HepG2 (cell line): ENCODE data around the gene RGMA. TPM values are rescaled to one million over a fixed set of nuclear protein-coding genes. Genes with fewer than 3 reads are reported as not detected.

Experiments
- ATAC-seq: fragments of 200-7000 bp; cut with Tn5 transposase; 3 replicates; pipeline ENCODE4 v1.9.1; 2020; ENCODE audit warnings: mild to moderate bottlenecking, moderate library complexity
- BruUV-seq: library from RNA; stranded (reverse); fragments of 400-500 nt; replicated peaks from 2 replicates; lab custom pipeline; 2021; lab: Mats Ljungman, UMichigan
- CTCF ChIA-PET: fragments of 300-600 bp; formaldehyde crosslinking; extraction: SDS; loops from one replicate; lab custom pipeline; 2021; ENCODE audit warnings: low total read pairs, inconsistent platforms, low intra/inter-chr PET ratio; lab: Yijun Ruan, JAX
- POLR2A ChIA-PET: fragments of 350-600 bp; sonication (Branson Sonifier 250); formaldehyde crosslinking; loops from one replicate; lab custom pipeline; 2020; ENCODE audit warnings: antibody characterized with exemption, inconsistent platforms; lab: Yijun Ruan, JAX
- DNase-seq: peaks from one replicate; pipeline ENCODE4 v3.0.0-alpha.2; 2015; ENCODE audit warnings: low spot score
- FAIRE-seq: peaks from 3 replicates; lab custom pipeline; 2011; peaks lifted over from hg19 to GRCh38; lab: Jason Lieb, UNC
- H2AFZ ChIP-seq: one replicate; pipeline ENCODE4 v1.6.1; 2011; ENCODE audit warnings: low read length, inconsistent platforms
- H3K27ac ChIP-seq: fragments of 300-600 bp; 3 replicates; pipeline ENCODE4 v1.8.0; 2011; ENCODE audit warnings: mixed run types, mild to moderate bottlenecking, mixed read lengths, low read length, inconsistent platforms; ENCODE audit not compliant: insufficient read depth; ENCODE audit errors: extremely low read length
- H3K27me3 ChIP-seq, 2 experiments: fragments of 200-600 bp in 1 of 2; 2 replicates in 1 of 2; 3 replicates in 1 of 2; pipeline versions ENCODE4 v1.6.0 to v1.8.0; 2011; ENCODE audit warnings: low read length in 2 of 2, mild to moderate bottlenecking in 2 of 2, moderate library complexity in 2 of 2, inconsistent platforms in 1 of 2; ENCODE audit not compliant: insufficient read depth in 2 of 2, control insufficient read depth in 1 of 2
- H3K36me3 ChIP-seq, 2 experiments: fragments of 200-600 bp in 1 of 2; replicated peaks in 1 of 2; 2 replicates in 1 of 2; 3 replicates in 1 of 2; pipeline versions ENCODE4 v1.5.1 to v1.8.0; 2011; ENCODE audit warnings: low read length in 2 of 2, inconsistent platforms in 1 of 2; ENCODE audit not compliant: insufficient read depth in 2 of 2, control insufficient read depth in 1 of 2
- H3K4me1 ChIP-seq: 2 replicates; pipeline ENCODE4 v1.5.1; 2012; ENCODE audit warnings: low read length, inconsistent platforms; ENCODE audit not compliant: insufficient read depth
- H3K4me2 ChIP-seq: 2 replicates; pipeline ENCODE4 v1.6.0; 2011; ENCODE audit warnings: low read depth, low read length, inconsistent platforms
- H3K4me3 ChIP-seq, 3 experiments: fragments of 200-600 bp in 1 of 3; sonication (generic), shearing (Covaris generic) in 1 of 3; replicated peaks in 1 of 3; 2 replicates each; pipeline ENCODE4 v1.5.1; 2011 to 2016; ENCODE audit warnings: low read length in 3 of 3, inconsistent platforms in 2 of 3, low read depth in 2 of 3, mild to moderate bottlenecking in 2 of 3, control low read depth in 1 of 3, mixed read lengths in 1 of 3; ENCODE audit not compliant: insufficient read depth in 1 of 3
- H3K79me2 ChIP-seq: one replicate; pipeline ENCODE4 v1.6.1; 2011; ENCODE audit warnings: low read length, inconsistent platforms; ENCODE audit not compliant: insufficient read depth
- H3K9ac ChIP-seq: 2 replicates; pipeline ENCODE4 v1.6.0; 2011; ENCODE audit warnings: mild to moderate bottlenecking, low read depth, low read length, inconsistent platforms; ENCODE audit not compliant: insufficient read depth
- H3K9me3 ChIP-seq: 2 replicates; pipeline ENCODE4 v1.5.1; 2012; ENCODE audit warnings: mild to moderate bottlenecking, low read length
- H4K20me1 ChIP-seq: 2 replicates; pipeline ENCODE4 v1.6.0; 2011; ENCODE audit warnings: inconsistent platforms, mild to moderate bottlenecking, low read length, moderate library complexity; ENCODE audit not compliant: insufficient read depth
- ARID2 ChIP-seq: sonication (generic); formaldehyde crosslinking; IDR thresholded peaks from 2 replicates; pipeline ENCODE4 v1.8.1; 2022; ENCODE audit warnings: mild to moderate bottlenecking, missing genetic modification reagents, borderline replicate concordance
- BHLHE40 ChIP-seq: IDR thresholded peaks from 2 replicates; pipeline ENCODE4 v1.6.1; 2011; ENCODE audit warnings: low read length, improper control_type of control experiment
- CHCHD3 ChIP-seq: sonication (generic); formaldehyde crosslinking; IDR thresholded peaks from 2 replicates; pipeline ENCODE4 v1.8.0; 2022; ENCODE audit warnings: mild to moderate bottlenecking, missing genetic modification reagents, moderate library complexity
- FOSL2 ChIP-seq: sonication (generic); formaldehyde crosslinking; IDR thresholded peaks from 2 replicates; pipeline ENCODE4 v1.4.0; 2020; ENCODE audit warnings: missing genetic modification reagents
- HINFP ChIP-seq: sonication (generic); formaldehyde crosslinking; IDR thresholded peaks from 2 replicates; pipeline ENCODE4 v1.4.0; 2020; ENCODE audit warnings: low read depth, mild to moderate bottlenecking, missing genetic modification reagents
- KAT8 ChIP-seq: IDR thresholded peaks from 2 replicates; pipeline ENCODE4 v1.6.1; 2016; ENCODE audit warnings: missing genetic modification reagents, missing compliant biosample characterization
- MBNL3 ChIP-seq: fragments of 250-450 bp; sonication (Bioruptor Pico); conservative IDR thresholded peaks from 2 replicates; pipeline ENCODE4 v1.8.0; 2022; ENCODE audit warnings: mild to moderate bottlenecking, inconsistent platforms
- MIXL1 ChIP-seq: IDR thresholded peaks from 2 replicates; pipeline ENCODE4 v1.6.1; 2016
- SP140L ChIP-seq: sonication (generic); formaldehyde crosslinking; IDR thresholded peaks from 2 replicates; pipeline ENCODE4 v1.4.0; 2020; ENCODE audit warnings: missing genetic modification reagents, borderline replicate concordance
- TFE3 ChIP-seq: IDR thresholded peaks from 2 replicates; pipeline ENCODE4 v1.6.1; 2016
- ZFP36 ChIP-seq: fragments of 150-350 bp; IDR thresholded peaks from 2 replicates; pipeline ENCODE4 v1.6.1; 2018; ENCODE audit warnings: borderline replicate concordance, low read length, low read depth; ENCODE audit not compliant: partially characterized antibody
- ZNF598 ChIP-seq: sonication (generic); formaldehyde crosslinking; IDR thresholded peaks from 2 replicates; pipeline ENCODE4 v1.5.1; 2020; ENCODE audit warnings: mild to moderate bottlenecking, missing genetic modification reagents, borderline replicate concordance
- ZNF609 ChIP-seq: sonication (generic); formaldehyde crosslinking; IDR thresholded peaks from 2 replicates; pipeline ENCODE4 v1.4.0; 2020; ENCODE audit warnings: mild to moderate bottlenecking, missing genetic modification reagents, borderline replicate concordance
- ZNF770 ChIP-seq: sonication (generic); formaldehyde crosslinking; IDR thresholded peaks from 2 replicates; pipeline ENCODE4 v1.5.0; 2020; ENCODE audit warnings: mild to moderate bottlenecking, missing genetic modification reagents
- ZSCAN12 ChIP-seq: sonication (generic); formaldehyde crosslinking; IDR thresholded peaks from 2 replicates; pipeline ENCODE4 v1.9.0; 2021; ENCODE audit warnings: mild to moderate bottlenecking, missing genetic modification reagents
- whole genome bisulfite sequencing: methylation state at CpG from one replicate; pipeline ENCODE4 v1.1.6; 2017; ENCODE audit warnings: low lambda C conversion rate; 5-methylcytosine and 5-hydroxymethylcytosine counted together
- in situ Hi-C: cut with HindIII; loops from 2 replicates; pipeline ENCODE4 v1.10.0; 2017; ENCODE audit warnings: low pct_unique_long_range_greater_than_20kb; ENCODE audit not compliant: extremely low pct_ligation_motif_present
- intact Hi-C: fragments of 100-400 bp; cut with micrococcal nuclease; formaldehyde crosslinking; loops from one replicate; pipeline ENCODE4 v1.10.0; 2022; ENCODE audit not compliant: unreplicated experiment
- polyA plus RNA-seq, 8 experiments: library from polyadenylated mRNA; depleted of rRNA in 3 of 8; stranded (reverse) in 7 of 8; unstranded in 1 of 8; fragments of >200 nt; fragmentation: Illumina TruSeq in 4 of 8; extraction: Trizol in 4 of 8; gene quantifications; 2 replicates each; pipeline versions ENCODE4 v1.2.1 to v1.2.3, GENCODE V29; 2011 to 2016; ENCODE audit warnings: low read depth in 4 of 8, missing spikeins in 1 of 8, mixed read lengths in 1 of 8; ENCODE audit not compliant: insufficient read depth in 1 of 8
- total RNA-seq, 5 experiments: library from RNA; depleted of rRNA; stranded (reverse); fragments of >200 nt; fragmentation: Illumina TruSeq; extraction: Trizol; gene quantifications; 2 replicates each; pipeline ENCODE4 v1.2.3, GENCODE V29; 2016; ENCODE audit warnings: low read depth in 1 of 5

RGMA gene
- total and polyA plus RNA-seq, 2 of the 13 experiments (the other 11 are each of a cell fraction or from before 2014, with no cell fraction given) = not detected

- BruUV-seq = no TSS peak
- H3K36me3 ChIP-seq = no peaks in the 10 kb centered on the region
- peaks cover 11 to 68% of the 10 kb centered on the region in 2 experiments for H3K27me3 ChIP-seq
- 60% methylated on average over 13 of the region's 23 CpGs for WGBS
- FAIRE-seq (no peak), DNase-seq (no peak), ATAC-seq (no peak)
- intact Hi-C loops (no loop called here), in situ Hi-C loops (no loop called here)
- no peaks in the 10 kb centered on the region for H3K9me3 ChIP-seq
- H4K20me1 ChIP-seq = no peaks in the 10 kb centered on the region
- no peak overlapping the region for H3K4me2 ChIP-seq
- H3K27ac ChIP-seq = no peak overlapping the region
- CTCF ChIA-PET = no interaction called here
- H3K4me3 ChIP-seq = no peak overlapping the region
- TF ChIP-seq ZFP36 (no peak), HINFP (CRISPR knock-in tag) (no peak), SP140L (CRISPR knock-in tag) (no peak), TFE3 (CRISPR knock-in tag) (no peak), FOSL2 (CRISPR knock-in tag) (no peak), CHCHD3 (CRISPR knock-in tag) (no peak), MIXL1 (CRISPR knock-in tag) (no peak), ZNF598 (no peak), KAT8 (CRISPR knock-in tag) (no peak), MBNL3 (CRISPR knock-in tag) (no peak), ARID2 (CRISPR knock-in tag) (no peak), ZNF770 (CRISPR knock-in tag) (no peak), ZNF609 (no peak), BHLHE40 (no peak), ZSCAN12 (CRISPR knock-in tag) (no peak)
- no peak overlapping the region for H2AFZ ChIP-seq
- no peaks in the 10 kb centered on the region for H3K4me1 ChIP-seq
- no peaks in the 10 kb centered on the region for H3K79me2 ChIP-seq
- no peak overlapping the region for H3K9ac ChIP-seq
- POLR2A ChIA-PET = no interaction called here
Observed at GRCh38 chr15:93065641-93066045, 23.4 kb downstream of the RGMA start.
